ENCODE measurements around the gene FHIT.

Gene FHIT

DNA sequence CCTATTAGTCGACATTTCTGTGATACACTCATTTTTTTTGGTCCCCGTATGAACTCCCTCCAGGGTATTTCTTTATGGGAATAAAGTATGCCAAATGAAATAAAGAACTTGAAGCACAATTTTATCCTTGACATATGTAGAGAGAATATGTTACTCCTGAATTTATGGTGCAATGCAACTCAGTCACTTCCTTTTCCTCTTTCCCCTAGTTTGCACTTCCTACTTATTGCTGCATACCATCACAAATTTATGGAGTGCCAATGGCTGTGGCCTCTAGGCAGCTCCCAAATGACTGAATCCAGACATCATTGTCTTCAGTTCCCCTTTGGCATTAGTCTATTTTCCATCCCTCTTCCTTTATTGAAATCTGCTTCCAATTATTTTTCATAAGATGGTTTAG is 403.5 kb downstream of the FHIT start:
- no peak for DNase-seq (ENCODE audit: low read depth)
- no peak overlapping the region for H3K4me3 ChIP-seq (ENCODE audit: low read depth, low read length)
- TF ChIP-seq CTCF (IDR thresholded peaks at IDR 0.05; ENCODE audit: low read depth, low read length, missing control alignments) = no peak

- DNase-seq (ENCODE audit: low read depth) = no peak
- H3K4me3 ChIP-seq (ENCODE audit: low read depth, low read length) = no peak overlapping the region
- TF ChIP-seq CTCF (IDR thresholded peaks at IDR 0.05; ENCODE audit: low read depth, low read length, missing control alignments) = no peak
Observed at GRCh38 chr3:60844256-60844655, 407.0 kb downstream of the FHIT start.

- no peak for TF ChIP-seq CTCF (IDR thresholded peaks at IDR 0.05; ENCODE audit: low read depth, low read length, missing control alignments)
- no peak for DNase-seq (ENCODE audit: low read depth)
Observed at GRCh38 chr3:60841355-60841754, 409.9 kb downstream of the FHIT start.

DNA sequence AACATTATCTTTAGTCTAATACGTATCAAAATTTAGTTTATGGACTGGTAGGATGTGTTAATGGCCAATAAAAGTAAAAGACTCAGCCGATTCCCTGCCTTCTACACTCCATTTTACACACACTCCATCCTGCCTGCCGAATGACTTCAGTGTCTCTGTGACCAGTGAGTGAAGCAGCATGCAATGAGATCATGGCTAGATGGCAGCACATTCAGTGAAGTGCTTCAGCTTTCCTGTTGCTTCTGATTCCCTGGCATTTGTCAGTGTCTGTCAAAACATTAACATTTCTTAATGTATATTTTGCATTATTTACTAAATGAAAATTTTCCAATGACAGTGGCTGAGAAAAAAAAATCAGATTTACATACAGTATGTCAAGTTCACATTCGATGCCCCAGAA is 412.0 kb downstream of the FHIT start:
- no peak for DNase-seq (ENCODE audit: low read depth)
- TF ChIP-seq CTCF (IDR thresholded peaks at IDR 0.05; ENCODE audit: low read depth, low read length, missing control alignments) = no peak
- no peak overlapping the region for H3K4me3 ChIP-seq (ENCODE audit: low read depth, low read length)

More at GRCh38 chr3:60841355-60841754, 409.9 kb downstream of the FHIT start:
- H3K4me3 ChIP-seq (ENCODE audit: low read depth, low read length) = no peak overlapping the region

DNA sequence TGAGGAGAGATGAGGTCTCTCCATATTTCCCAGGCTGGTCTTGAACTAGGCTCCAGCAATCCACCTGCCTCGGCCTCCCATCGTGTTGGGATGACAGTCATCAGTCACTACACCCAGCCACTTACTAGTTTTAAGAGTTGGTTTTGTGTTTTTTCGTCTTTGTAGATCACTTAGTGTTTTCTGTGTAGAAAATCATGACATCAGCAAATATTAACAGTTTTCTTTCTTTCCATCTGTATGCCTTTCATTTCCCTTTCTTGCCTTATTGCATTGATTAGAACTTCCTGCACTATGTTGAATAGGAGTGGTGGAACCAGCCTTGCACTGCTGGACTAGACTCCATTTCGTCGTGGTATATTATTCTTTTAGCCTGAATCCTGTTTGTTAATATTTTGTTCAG is 415.5 kb downstream of the FHIT start:
- no peak for DNase-seq (ENCODE audit: low read depth)
- H3K4me3 ChIP-seq (ENCODE audit: low read depth, low read length) = no peak overlapping the region
- TF ChIP-seq CTCF (IDR thresholded peaks at IDR 0.05; ENCODE audit: low read depth, low read length, missing control alignments) = no peak

DNA sequence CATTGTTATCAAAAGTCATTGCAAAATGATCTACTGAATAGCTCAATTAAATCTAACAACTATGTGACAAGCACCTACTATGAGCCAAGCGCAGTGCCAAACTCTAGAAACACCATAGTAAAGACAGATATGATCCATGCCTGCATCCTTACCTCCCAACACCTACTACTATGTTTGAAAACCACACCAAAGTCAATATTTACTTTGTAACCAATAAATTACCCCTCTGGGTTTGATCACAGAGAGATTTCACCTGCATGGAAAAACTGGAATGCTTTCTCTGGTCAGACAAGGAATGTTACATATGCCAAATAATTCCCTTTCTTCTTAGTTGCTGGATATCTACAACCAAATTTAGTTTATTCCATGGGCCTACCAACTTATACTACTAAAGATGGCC is 422.2 kb downstream of the FHIT start:
- TF ChIP-seq CTCF (IDR thresholded peaks at IDR 0.05; ENCODE audit: low read depth, low read length, missing control alignments) = no peak
- no peak overlapping the region for H3K4me3 ChIP-seq (ENCODE audit: low read depth, low read length)
- DNase-seq (ENCODE audit: low read depth) = no peak

GRCh38 chr3:60827666-60828065 is 423.6 kb downstream of the FHIT start:
- H3K4me3 ChIP-seq (ENCODE audit: low read depth, low read length) = no peak overlapping the region
- TF ChIP-seq CTCF (IDR thresholded peaks at IDR 0.05; ENCODE audit: low read depth, low read length, missing control alignments) = no peak
- no peak for DNase-seq (ENCODE audit: low read depth)
